ENCODE data around the gene METTL15.

GRCh38 chr11:28346209-28346608 is 238.0 kb downstream of the METTL15 start:
- no peak for TF ChIP-seq POLR2A (IDR thresholded peaks at IDR 0.05)
- TF ChIP-seq POLR2AphosphoS5 (IDR thresholded peaks at IDR 0.05), result no peak

All from transverse colon (tissue), 3 donors.